HepG2 (cell line): Measurements from ENCODE around the gene KLHL17. TPM values are rescaled to one million over a fixed set of nuclear protein-coding genes. Genes with fewer than 3 reads are reported as not detected.

Experiments
- AHR ChIP-seq: IDR thresholded peaks from 2 replicates; pipeline ENCODE4 v1.6.1; 2018; ENCODE audit warnings: missing genetic modification reagents, missing compliant biosample characterization
- CTCF ChIP-seq: sonication (generic); formaldehyde crosslinking; IDR thresholded peaks from 2 replicates; pipeline ENCODE4 v1.5.0; 2020; ENCODE audit warnings: mild to moderate bottlenecking, missing genetic modification reagents, moderate library complexity
- HMGXB4 ChIP-seq, 2 experiments: sonication (generic) in 1 of 2; formaldehyde crosslinking in 1 of 2; IDR thresholded peaks; 2 replicates each; pipeline versions ENCODE4 v1.4.0 to v1.6.1; 2018 to 2020; ENCODE audit warnings: missing genetic modification reagents in 2 of 2, borderline replicate concordance in 1 of 2, low read depth in 1 of 2, mild to moderate bottlenecking in 1 of 2, missing biosample characterization in 1 of 2
- KDM2A ChIP-seq: sonication (generic); formaldehyde crosslinking; IDR thresholded peaks from 2 replicates; pipeline ENCODE4 v1.4.0; 2020; ENCODE audit warnings: low read depth, missing genetic modification reagents, borderline replicate concordance
- MTERF4 ChIP-seq: sonication (generic); formaldehyde crosslinking; IDR thresholded peaks from 2 replicates; pipeline ENCODE4 v1.8.0; 2023; ENCODE audit warnings: mild to moderate bottlenecking, missing genetic modification reagents
- NRL ChIP-seq: sonication (generic); formaldehyde crosslinking; IDR thresholded peaks from 2 replicates; pipeline ENCODE4 v1.5.0; 2020; ENCODE audit warnings: missing genetic modification reagents, mild to moderate bottlenecking, moderate library complexity, borderline replicate concordance
- PATZ1 ChIP-seq: sonication (generic); formaldehyde crosslinking; IDR thresholded peaks from 2 replicates; pipeline ENCODE4 v1.4.0; 2020; ENCODE audit warnings: missing genetic modification reagents
- RFX3 ChIP-seq: IDR thresholded peaks from 2 replicates; pipeline ENCODE4 v1.6.1; 2016; ENCODE audit warnings: missing biosample characterization, missing genetic modification reagents
- SMAD9 ChIP-seq: sonication (generic); formaldehyde crosslinking; IDR thresholded peaks from 2 replicates; pipeline ENCODE4 v1.5.1; 2020; ENCODE audit warnings: mild to moderate bottlenecking, missing genetic modification reagents
- STAG1 ChIP-seq: sonication (generic); formaldehyde crosslinking; IDR thresholded peaks from 2 replicates; pipeline ENCODE4 v1.4.0; 2020; ENCODE audit warnings: missing genetic modification reagents
- ZBTB2 ChIP-seq: sonication (generic); formaldehyde crosslinking; IDR thresholded peaks from 2 replicates; pipeline ENCODE4 v1.8.0; 2022; ENCODE audit warnings: low read depth, missing genetic modification reagents
- ZBTB7A ChIP-seq: sonication (generic); formaldehyde crosslinking; IDR thresholded peaks from 2 replicates; pipeline ENCODE4 v1.8.0; 2022; ENCODE audit warnings: mild to moderate bottlenecking, missing genetic modification reagents
- ZNF225 ChIP-seq: sonication (generic); formaldehyde crosslinking; IDR thresholded peaks from 2 replicates; pipeline ENCODE4 v1.4.0; 2020; ENCODE audit warnings: mild to moderate bottlenecking, missing genetic modification reagents
- ZNF512B ChIP-seq: sonication (generic); formaldehyde crosslinking; IDR thresholded peaks from 2 replicates; pipeline ENCODE4 v1.5.1; 2020; ENCODE audit warnings: missing genetic modification reagents, mild to moderate bottlenecking, borderline replicate concordance
- ZNF891 ChIP-seq: sonication (generic); formaldehyde crosslinking; IDR thresholded peaks from 2 replicates; pipeline ENCODE4 v1.5.0; 2020; ENCODE audit warnings: mild to moderate bottlenecking, missing genetic modification reagents
- polyA plus RNA-seq, 8 experiments: library from polyadenylated mRNA; depleted of rRNA in 3 of 8; stranded (reverse) in 7 of 8; unstranded in 1 of 8; fragments of >200 nt; fragmentation: Illumina TruSeq in 4 of 8; extraction: Trizol in 4 of 8; gene quantifications; 2 replicates each; pipeline versions ENCODE4 v1.2.1 to v1.2.3, GENCODE V29; 2011 to 2016; ENCODE audit warnings: low read depth in 4 of 8, missing spikeins in 1 of 8, mixed read lengths in 1 of 8; ENCODE audit not compliant: insufficient read depth in 1 of 8
- total RNA-seq, 5 experiments: library from RNA; depleted of rRNA; stranded (reverse); fragments of >200 nt; fragmentation: Illumina TruSeq; extraction: Trizol; gene quantifications; 2 replicates each; pipeline ENCODE4 v1.2.3, GENCODE V29; 2016; ENCODE audit warnings: low read depth in 1 of 5

Gene KLHL17
- total and polyA plus RNA-seq, 2 of the 13 experiments (the other 11 are each of a cell fraction or from before 2014, with no cell fraction given) = 9.3 to 24.7 TPM

- TF ChIP-seq CTCF (CRISPR knock-in tag) (peak; percentile 87), HMGXB4 (CRISPR knock-in tag; IDR thresholded peaks at IDR 0.05; ENCODE audit: borderline replicate concordance in 1 of 2, low read depth in 1 of 2) (peak in 1 of 2 experiments; percentile 23; a peak in 1 of 4 replicates), AHR (no peak), ZNF512B (peak; percentile 87; the same call in 1 of the 2 replicates), ZBTB2 (CRISPR knock-in tag) (no peak), PATZ1 (CRISPR knock-in tag) (peak; percentile 94), MTERF4 (CRISPR knock-in tag) (no peak), SMAD9 (CRISPR knock-in tag) (no peak), ZNF225 (no peak), NRL (CRISPR knock-in tag) (0 out of 2 replicates have a peak, but pooled peaks have one; percentile 23), ZNF891 (CRISPR knock-in tag) (0 out of 2 replicates have a peak, but pooled peaks have one; percentile 32), STAG1 (CRISPR knock-in tag) (peak; percentile 84), ZBTB7A (CRISPR knock-in tag) (peak; percentile 62; the same call in 1 of the 2 replicates), KDM2A (peak; percentile 54; the same call in 1 of the 2 replicates), RFX3 (CRISPR knock-in tag) (no peak)
Measured at GRCh38 chr1:983798-984475, 23.6 kb downstream of the KLHL17 start (continued).
